Measurements from ENCODE around the gene BAZ1B.

GRCh38 chr7:73522105-73522872 is at the start of gene BAZ1B:
- TF ChIP-seq CTCF (IDR thresholded peaks at IDR 0.05; ENCODE audit: low read length) (no peak), EZH2 (IDR thresholded peaks at IDR 0.05; ENCODE audit: borderline replicate concordance, low read length) (no peak)

Data from OCI-LY1 (cell line).